ENCODE results near the gene ETV4. TPM values are rescaled to one million over a fixed set of nuclear protein-coding genes. Genes with fewer than 3 reads are reported as not detected.

ETV4 gene
- total and polyA plus RNA-seq, 2 of the 13 experiments (the other 11 are each of a cell fraction or from before 2014, with no cell fraction given) = 128 to 330 TPM

GRCh38 chr17:43528319-43528987, 17.7 kb downstream of the ETV4 start (continued):
- TF ChIP-seq SAFB2 (CRISPR knock-in tag; IDR thresholded peaks at IDR 0.05; ENCODE audit: borderline replicate concordance, low read depth) (no peak; the same call in 1 of the 2 replicates), ZNF891 (CRISPR knock-in tag; IDR thresholded peaks at IDR 0.05) (0 out of 2 replicates have a peak, but pooled peaks have one; percentile 5), ZFP91 (CRISPR knock-in tag; IDR thresholded peaks at IDR 0.05; ENCODE audit: borderline replicate concordance) (peak; percentile 37; the same call in 1 of the 2 replicates), JUND (CRISPR knock-in tag; IDR thresholded peaks at IDR 0.05) (no peak), RXRB (CRISPR knock-in tag; IDR thresholded peaks at IDR 0.05; ENCODE audit: borderline replicate concordance) (peak; percentile 92), ZNF616 (CRISPR knock-in tag; IDR thresholded peaks at IDR 0.05; ENCODE audit: low read depth) (no peak), REST (IDR thresholded peaks at IDR 0.05; ENCODE audit: borderline replicate concordance in 1 of 2, low read depth in 1 of 2, low read length in 2 of 2) (peak in 1 of 2 experiments; percentile 19; a peak in 1 of 4 replicates), ZNF354B (CRISPR knock-in tag; IDR thresholded peaks at IDR 0.05) (no peak), ATM (IDR thresholded peaks at IDR 0.05; ENCODE audit: borderline replicate concordance) (no peak), ZNF329 (CRISPR knock-in tag; IDR thresholded peaks at IDR 0.05; ENCODE audit: low read depth) (no peak), SOX6 (IDR thresholded peaks at IDR 0.05) (no peak), SOX6 (CRISPR knock-in tag; IDR thresholded peaks at IDR 0.05) (peak; percentile 87), KLF16 (CRISPR knock-in tag; IDR thresholded peaks at IDR 0.05) (peak in 1 of 2 experiments; percentile 57; a peak in 1 of 4 replicates), THAP8 (CRISPR knock-in tag; IDR thresholded peaks at IDR 0.05; ENCODE audit: borderline replicate concordance) (no peak), SRY (CRISPR knock-in tag; IDR thresholded peaks at IDR 0.05) (no peak; the same call in 1 of the 2 replicates), CREB3 (CRISPR knock-in tag; IDR thresholded peaks at IDR 0.05) (no peak), TOE1 (CRISPR knock-in tag; IDR thresholded peaks at IDR 0.05) (no peak), TFAP4 (IDR thresholded peaks at IDR 0.05; ENCODE audit: borderline replicate concordance, low read depth) (peak; percentile 20; the same call in 1 of the 2 replicates), ZBTB7A (CRISPR knock-in tag; IDR thresholded peaks at IDR 0.05) (no peak), ZNF24 (IDR thresholded peaks at IDR 0.05) (no peak), ZNF569 (CRISPR knock-in tag; IDR thresholded peaks at IDR 0.05; ENCODE audit: borderline replicate concordance) (no peak), ZNF256 (CRISPR knock-in tag; conservative IDR thresholded peaks at IDR 0.05) (no peak)
